B cell (primary cell): ENCODE measurements around the gene SLCO1A2.

Experiments
- EZH2 ChIP-seq: IDR thresholded peaks from 2 replicates; pipeline ENCODE4 v1.6.1; 2012; ENCODE audit warnings: borderline replicate concordance, low read depth, mild to moderate bottlenecking, moderate library complexity, low read length; ENCODE audit not compliant: insufficient read depth, poor library complexity, severe bottlenecking
- TF ChIP-seq, protein P1 (sequence below): fragments of 200-600 bp; IDR thresholded peaks from one replicate; pipeline ENCODE4 v1.8.0; 2022; ENCODE audit warnings: antibody characterized with exemption, mild to moderate bottlenecking

DNA sequence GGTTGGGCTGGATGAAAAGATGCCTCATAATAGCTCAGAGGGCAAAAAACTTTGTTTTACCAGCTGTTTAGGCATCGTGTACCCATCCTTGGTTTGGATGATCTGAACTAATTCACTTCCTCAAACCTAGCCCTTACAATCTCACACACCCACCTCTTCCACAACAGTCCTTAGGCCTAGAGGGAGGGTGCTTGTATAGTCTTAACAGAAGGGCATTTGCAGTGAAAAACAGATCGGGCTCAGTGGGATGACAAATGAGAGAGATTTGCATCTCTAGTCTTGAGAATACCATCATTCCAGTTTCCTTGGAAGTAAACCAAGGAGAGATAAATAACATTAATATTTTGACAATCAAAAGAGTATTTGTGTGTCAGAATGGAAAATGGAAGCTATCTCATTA lies 11.0 kb downstream of the SLCO1A2 start:
- TF ChIP-seq, protein P1, sequence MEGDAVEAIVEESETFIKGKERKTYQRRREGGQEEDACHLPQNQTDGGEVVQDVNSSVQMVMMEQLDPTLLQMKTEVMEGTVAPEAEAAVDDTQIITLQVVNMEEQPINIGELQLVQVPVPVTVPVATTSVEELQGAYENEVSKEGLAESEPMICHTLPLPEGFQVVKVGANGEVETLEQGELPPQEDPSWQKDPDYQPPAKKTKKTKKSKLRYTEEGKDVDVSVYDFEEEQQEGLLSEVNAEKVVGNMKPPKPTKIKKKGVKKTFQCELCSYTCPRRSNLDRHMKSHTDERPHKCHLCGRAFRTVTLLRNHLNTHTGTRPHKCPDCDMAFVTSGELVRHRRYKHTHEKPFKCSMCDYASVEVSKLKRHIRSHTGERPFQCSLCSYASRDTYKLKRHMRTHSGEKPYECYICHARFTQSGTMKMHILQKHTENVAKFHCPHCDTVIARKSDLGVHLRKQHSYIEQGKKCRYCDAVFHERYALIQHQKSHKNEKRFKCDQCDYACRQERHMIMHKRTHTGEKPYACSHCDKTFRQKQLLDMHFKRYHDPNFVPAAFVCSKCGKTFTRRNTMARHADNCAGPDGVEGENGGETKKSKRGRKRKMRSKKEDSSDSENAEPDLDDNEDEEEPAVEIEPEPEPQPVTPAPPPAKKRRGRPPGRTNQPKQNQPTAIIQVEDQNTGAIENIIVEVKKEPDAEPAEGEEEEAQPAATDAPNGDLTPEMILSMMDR = no peak
- TF ChIP-seq EZH2 = no peak
